ENCODE results near the gene VSTM2B. TPM values are rescaled to one million over a fixed set of nuclear protein-coding genes. Genes with fewer than 3 reads are reported as not detected.

Gene VSTM2B
- total RNA-seq, 1 experiment from 2014 or later = 0.31 TPM

DNA sequence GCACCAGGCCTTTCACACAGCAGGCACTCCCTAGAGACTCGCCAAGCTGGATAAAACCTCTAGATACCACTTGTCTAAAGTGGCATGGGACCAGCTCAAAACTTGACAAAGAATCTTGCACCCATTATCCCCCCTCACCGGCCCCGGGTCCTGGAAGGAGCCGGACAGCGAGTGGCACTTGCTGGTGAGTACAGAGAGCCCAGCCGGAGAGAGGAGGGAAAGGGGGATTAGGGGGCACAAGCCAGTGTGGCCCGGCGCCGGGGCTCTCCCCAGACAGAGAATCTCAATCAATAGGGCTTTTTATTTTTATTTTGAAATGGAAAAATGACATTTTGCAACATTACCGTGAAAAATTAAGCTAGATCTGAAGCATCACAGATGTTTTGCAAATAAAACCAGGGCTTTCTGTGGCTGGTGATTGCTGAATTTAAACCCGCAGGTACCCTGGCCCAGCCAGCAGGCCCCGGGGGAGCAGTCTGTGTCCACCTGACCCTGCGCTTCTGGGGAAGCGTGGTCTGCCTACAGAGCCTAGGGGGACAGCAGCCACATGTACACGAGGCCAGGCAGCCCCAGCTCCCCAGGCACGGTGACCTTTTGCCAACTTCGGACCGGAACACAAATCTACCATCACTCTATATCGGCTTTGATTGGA is 10.0 kb upstream of the VSTM2B start:
- H3K79me2 ChIP-seq (ENCODE audit: insufficient read depth, low read length) = no peaks in the 10 kb centered on the region
- TF ChIP-seq, protein P1, sequence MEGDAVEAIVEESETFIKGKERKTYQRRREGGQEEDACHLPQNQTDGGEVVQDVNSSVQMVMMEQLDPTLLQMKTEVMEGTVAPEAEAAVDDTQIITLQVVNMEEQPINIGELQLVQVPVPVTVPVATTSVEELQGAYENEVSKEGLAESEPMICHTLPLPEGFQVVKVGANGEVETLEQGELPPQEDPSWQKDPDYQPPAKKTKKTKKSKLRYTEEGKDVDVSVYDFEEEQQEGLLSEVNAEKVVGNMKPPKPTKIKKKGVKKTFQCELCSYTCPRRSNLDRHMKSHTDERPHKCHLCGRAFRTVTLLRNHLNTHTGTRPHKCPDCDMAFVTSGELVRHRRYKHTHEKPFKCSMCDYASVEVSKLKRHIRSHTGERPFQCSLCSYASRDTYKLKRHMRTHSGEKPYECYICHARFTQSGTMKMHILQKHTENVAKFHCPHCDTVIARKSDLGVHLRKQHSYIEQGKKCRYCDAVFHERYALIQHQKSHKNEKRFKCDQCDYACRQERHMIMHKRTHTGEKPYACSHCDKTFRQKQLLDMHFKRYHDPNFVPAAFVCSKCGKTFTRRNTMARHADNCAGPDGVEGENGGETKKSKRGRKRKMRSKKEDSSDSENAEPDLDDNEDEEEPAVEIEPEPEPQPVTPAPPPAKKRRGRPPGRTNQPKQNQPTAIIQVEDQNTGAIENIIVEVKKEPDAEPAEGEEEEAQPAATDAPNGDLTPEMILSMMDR (conservative IDR thresholded peaks at IDR 0.05) = no peak
- no peak overlapping the region for H3K27ac ChIP-seq (ENCODE audit: insufficient read length, low read depth, low read length)
- no peak overlapping the region for H3K14ac ChIP-seq (ENCODE audit: insufficient read depth, low read length)
- Mint-ChIP-seq H3K4me3 (no peak overlapping the region), H3K27me3 (ENCODE audit: low read depth) (peaks cover 61% of the 10 kb centered on the region), H3K27ac (no peak overlapping the region; a peak in 1 of 7 replicates), H3K36me3 (ENCODE audit: insufficient read depth in 1 of 3, low read depth in 3 of 3) (no peaks in the 10 kb centered on the region), H3K9me3 (no peaks in the 10 kb centered on the region; a peak in 1 of 5 replicates), H3K4me1 (0 out of 4 replicates have a peak, but pooled peaks cover 0 to 2% of the 10 kb centered on the region in 2 experiments)
- H2AK5ac ChIP-seq (ENCODE audit: insufficient read length, low read length) = no peak overlapping the region
- H3T11ph ChIP-seq (ENCODE audit: low read length) = no peak overlapping the region
- no peak overlapping the region for H2BK20ac ChIP-seq (ENCODE audit: low read depth, low read length, poor library complexity, severe bottlenecking)
- no peak overlapping the region for H2BK12ac ChIP-seq (ENCODE audit: insufficient read length, low read depth, low read length)
- no peak overlapping the region for H3K18ac ChIP-seq (ENCODE audit: insufficient read length, low read depth, low read length)
- no peak overlapping the region for H3K9ac ChIP-seq (ENCODE audit: extremely low read depth, insufficient read length, low read length)
- no peak overlapping the region for H2BK15ac ChIP-seq (ENCODE audit: low read depth, low read length)
- no peak overlapping the region for H3K4me2 ChIP-seq (ENCODE audit: insufficient read depth, insufficient read length, low read length)
- no peaks in the 10 kb centered on the region for H3K23me2 ChIP-seq (ENCODE audit: insufficient read length, low read depth, low read length, poor library complexity, severe bottlenecking)
- H3K27me3 ChIP-seq (ENCODE audit: insufficient read depth, low read length) = no peaks in the 10 kb centered on the region
- WGBS (ENCODE audit: extremely low coverage, insufficient read length, low lambda C conversion rate) = no CpG with 5 or more reads among the region's 19 CpGs
- H2BK5ac ChIP-seq (ENCODE audit: insufficient read length, low read length) = no peak overlapping the region
- H4K91ac ChIP-seq (ENCODE audit: insufficient read length, low read depth, low read length) = no peak overlapping the region
- no peaks in the 10 kb centered on the region for H3K9me3 ChIP-seq (ENCODE audit: control insufficient read depth, low read depth, low read length)
- no peaks in the 10 kb centered on the region for H4K20me1 ChIP-seq (ENCODE audit: control insufficient read depth, insufficient read depth, insufficient read length)
- H3K23ac ChIP-seq (ENCODE audit: insufficient read length, low read depth, low read length) = no peak overlapping the region
- H3K56ac ChIP-seq (ENCODE audit: insufficient read length, low read depth, low read length) = no peak overlapping the region
- H2AFZ ChIP-seq (ENCODE audit: low read length) = no peak overlapping the region
- H3K79me1 ChIP-seq (ENCODE audit: insufficient read depth, low read depth, low read length, poor library complexity, severe bottlenecking) = no peaks in the 10 kb centered on the region
- no peak overlapping the region for H4K8ac ChIP-seq (replicated peaks; ENCODE audit: insufficient read length, low read depth, low read length)
- H3K4ac ChIP-seq (ENCODE audit: low read depth, low read length) = no peak overlapping the region
- no peak for DNase-seq
- H4K5ac ChIP-seq (ENCODE audit: insufficient read length, low read depth, low read length) = no peak overlapping the region
- no peak overlapping the region for H2BK120ac ChIP-seq (ENCODE audit: low read depth, low read length, poor library complexity, severe bottlenecking)
- no peaks in the 10 kb centered on the region for H3K4me1 ChIP-seq (ENCODE audit: insufficient read depth, low read length)
